Fibroblast of lung (primary cell): ENCODE measurements around the gene ARHGEF10L. TPM values are rescaled to one million over a fixed set of nuclear protein-coding genes. Genes with fewer than 3 reads are reported as not detected.
A peak's percentile ranks its signal among the peaks of the same experiment; 100 is the strongest.

Source experiments
- DNase-seq, 2 donors: peaks; one replicate each; pipeline versions ENCODE4 v3.0.0 to v3.0.0-alpha.2; 2010; ENCODE audit warnings: low read depth in 2 of 2
- H2AFZ ChIP-seq: 2 replicates; pipeline ENCODE4 v1.5.1; 2012; ENCODE audit warnings: low read length, control low read depth, inconsistent platforms
- H3K27ac ChIP-seq: 2 replicates; pipeline ENCODE4 v1.5.1; 2011; ENCODE audit warnings: low read length, control low read depth; ENCODE audit not compliant: insufficient read depth
- H3K27me3 ChIP-seq: 2 replicates; pipeline ENCODE4 v1.5.1; 2011; ENCODE audit warnings: mild to moderate bottlenecking, low read length; ENCODE audit not compliant: control insufficient read depth, insufficient read depth
- H3K36me3 ChIP-seq: 2 replicates; pipeline ENCODE4 v1.5.1; 2011; ENCODE audit warnings: low read length; ENCODE audit not compliant: control insufficient read depth, insufficient read depth
- H3K4me1 ChIP-seq: 2 replicates; pipeline ENCODE4 v1.5.1; 2011; ENCODE audit warnings: low read length; ENCODE audit not compliant: control insufficient read depth, insufficient read depth; ENCODE audit errors: extremely low read depth
- H3K4me2 ChIP-seq: 2 replicates; pipeline ENCODE4 v1.5.1; 2011; ENCODE audit warnings: low read length, control low read depth; ENCODE audit not compliant: insufficient read depth; ENCODE audit errors: extremely low read depth
- H3K4me3 ChIP-seq, 4 experiments: fragments of 200-600 bp in 1 of 4; sonication (generic) in 1 of 4; replicated peaks in 1 of 4; 2 replicates each; pipeline ENCODE4 v1.5.1; 2011 to 2016; ENCODE audit warnings: low read length in 4 of 4, low read depth in 3 of 4, mild to moderate bottlenecking in 3 of 4, control low read depth in 2 of 4, inconsistent platforms in 1 of 4, mixed read lengths in 1 of 4; ENCODE audit not compliant: insufficient read depth in 1 of 4; ENCODE audit errors: control extremely low read depth in 1 of 4
- H3K79me2 ChIP-seq: 2 replicates; pipeline ENCODE4 v1.5.1; 2012; ENCODE audit warnings: mild to moderate bottlenecking, low read length, inconsistent platforms; ENCODE audit not compliant: control insufficient read depth, insufficient read depth
- H3K9ac ChIP-seq: 2 replicates; pipeline ENCODE4 v1.5.1; 2011; ENCODE audit warnings: mild to moderate bottlenecking, low read length, control low read depth; ENCODE audit not compliant: insufficient read depth
- H3K9me3 ChIP-seq: 2 replicates; pipeline ENCODE4 v1.5.1; 2012; ENCODE audit warnings: low read depth, low read length; ENCODE audit not compliant: control insufficient read depth, insufficient read depth
- H4K20me1 ChIP-seq: 2 replicates; pipeline ENCODE4 v1.5.1; 2011; ENCODE audit warnings: low read length; ENCODE audit not compliant: control insufficient read depth, insufficient read depth; ENCODE audit errors: extremely low read depth
- EZH2 ChIP-seq: IDR thresholded peaks from 2 replicates; pipeline ENCODE4 v1.5.1; 2012; ENCODE audit warnings: low read length, control low read depth, mild to moderate bottlenecking; ENCODE audit errors: missing control alignments
- polyA plus RNA-seq, 2 donors: library from polyadenylated mRNA; depleted of rRNA in 1 of 2; stranded (reverse) in 1 of 2; unstranded in 1 of 2; fragments of >200 nt; gene quantifications; 2 replicates each; pipeline ENCODE4 v1.2.1, GENCODE V29; 2011 to 2012; ENCODE audit warnings: missing spikeins in 1 of 2
- total RNA-seq: library from RNA; depleted of rRNA; stranded (reverse); fragments of >200 nt; gene quantifications from 2 replicates; pipeline ENCODE4 v1.2.1, GENCODE V29; 2014
- TF ChIP-seq, protein P1 (sequence below), 2 donors: IDR thresholded peaks in 1 of 2; conservative IDR thresholded peaks in 1 of 2; 1 replicate in 1 of 2; 2 replicates in 1 of 2; pipeline ENCODE4 v1.5.1; 2011 to 2012; ENCODE audit warnings: low read length in 2 of 2, control low read depth in 1 of 2, inconsistent platforms in 1 of 2, low read depth in 1 of 2, mild to moderate bottlenecking in 1 of 2

ARHGEF10L gene
- total and polyA plus RNA-seq, 2 donors (not counting 1 experiment from before 2014, with no cell fraction given), result 11.2 to 24.3 TPM

- no peaks in the 10 kb centered on the region for H3K9me3 ChIP-seq
- H3K36me3 ChIP-seq, result peaks cover 8% of the 10 kb centered on the region
- DNase-seq, result no peak
- no peaks in the 10 kb centered on the region for H3K79me2 ChIP-seq
- H3K27me3 ChIP-seq, result no peaks in the 10 kb centered on the region
- H3K9ac ChIP-seq, result no peak overlapping the region
- no peak for TF ChIP-seq EZH2
- TF ChIP-seq, protein P1, sequence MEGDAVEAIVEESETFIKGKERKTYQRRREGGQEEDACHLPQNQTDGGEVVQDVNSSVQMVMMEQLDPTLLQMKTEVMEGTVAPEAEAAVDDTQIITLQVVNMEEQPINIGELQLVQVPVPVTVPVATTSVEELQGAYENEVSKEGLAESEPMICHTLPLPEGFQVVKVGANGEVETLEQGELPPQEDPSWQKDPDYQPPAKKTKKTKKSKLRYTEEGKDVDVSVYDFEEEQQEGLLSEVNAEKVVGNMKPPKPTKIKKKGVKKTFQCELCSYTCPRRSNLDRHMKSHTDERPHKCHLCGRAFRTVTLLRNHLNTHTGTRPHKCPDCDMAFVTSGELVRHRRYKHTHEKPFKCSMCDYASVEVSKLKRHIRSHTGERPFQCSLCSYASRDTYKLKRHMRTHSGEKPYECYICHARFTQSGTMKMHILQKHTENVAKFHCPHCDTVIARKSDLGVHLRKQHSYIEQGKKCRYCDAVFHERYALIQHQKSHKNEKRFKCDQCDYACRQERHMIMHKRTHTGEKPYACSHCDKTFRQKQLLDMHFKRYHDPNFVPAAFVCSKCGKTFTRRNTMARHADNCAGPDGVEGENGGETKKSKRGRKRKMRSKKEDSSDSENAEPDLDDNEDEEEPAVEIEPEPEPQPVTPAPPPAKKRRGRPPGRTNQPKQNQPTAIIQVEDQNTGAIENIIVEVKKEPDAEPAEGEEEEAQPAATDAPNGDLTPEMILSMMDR (conservative IDR thresholded peaks at IDR 0.05 in 1 of 2, IDR thresholded peaks at IDR 0.05 in 1 of 2; ENCODE audit: low read depth in 1 of 2, low read length in 2 of 2), result no peak
- no peak overlapping the region for H3K27ac ChIP-seq
- peaks cover 2% of the 10 kb centered on the region for H3K4me1 ChIP-seq
- H2AFZ ChIP-seq, result no peak overlapping the region
- no peak overlapping the region for H3K4me3 ChIP-seq
- H4K20me1 ChIP-seq, result no peaks in the 10 kb centered on the region
- H3K4me2 ChIP-seq, result no peak overlapping the region
These were observed 90.0 kb downstream of the ARHGEF10L start for GRCh38 chr1:17629460-17629859.

- H2AFZ ChIP-seq, result no peak overlapping the region
- no peak overlapping the region for H3K9ac ChIP-seq
- no peaks in the 10 kb centered on the region for H3K9me3 ChIP-seq
- no peaks in the 10 kb centered on the region for H4K20me1 ChIP-seq
- H3K27ac ChIP-seq, result peak overlapping the region; percentile 14
- H3K4me2 ChIP-seq, result no peak overlapping the region
- TF ChIP-seq, protein P1 (conservative IDR thresholded peaks at IDR 0.05 in 1 of 2, IDR thresholded peaks at IDR 0.05 in 1 of 2; ENCODE audit: low read depth in 1 of 2, low read length in 2 of 2), result no peak
- no peak for TF ChIP-seq EZH2
- H3K4me3 ChIP-seq, result no peak overlapping the region
- H3K79me2 ChIP-seq, result no peaks in the 10 kb centered on the region
- peak in 1 of 2 donors; percentile 68 for DNase-seq
- H3K36me3 ChIP-seq, result peaks cover 15% of the 10 kb centered on the region
- no peaks in the 10 kb centered on the region for H3K27me3 ChIP-seq
- H3K4me1 ChIP-seq, result no peaks in the 10 kb centered on the region
These were observed 90.7 kb downstream of the ARHGEF10L start for GRCh38 chr1:17630048-17630830.

GRCh38 chr1:17630986-17631385, 91.5 kb downstream of the ARHGEF10L start:
- Histone ChIP-seq H3K4me3 (no peak overlapping the region), H4K20me1 (no peaks in the 10 kb centered on the region)
- TF ChIP-seq, protein P1 (conservative IDR thresholded peaks at IDR 0.05 in 1 of 2, IDR thresholded peaks at IDR 0.05 in 1 of 2; ENCODE audit: low read depth in 1 of 2, low read length in 2 of 2), result no peak
- no peak for TF ChIP-seq EZH2

More at GRCh38 chr1:17630986-17631385, 91.5 kb downstream of the ARHGEF10L start:
- Histone ChIP-seq H3K36me3 (peaks cover 15% of the 10 kb centered on the region), H3K4me2 (no peak overlapping the region), H3K27ac (no peak overlapping the region), H3K79me2 (no peaks in the 10 kb centered on the region), H3K4me1 (no peaks in the 10 kb centered on the region), H2AFZ (no peak overlapping the region), H3K27me3 (no peaks in the 10 kb centered on the region), H3K9me3 (no peaks in the 10 kb centered on the region), H3K9ac (no peak overlapping the region)
- DNase-seq, result no peak
